Measurements from ENCODE around the gene LGI1.
"Not testable (repeated sequence)": the region's sequence is repeated elsewhere in the genome, so short reads cannot be mapped to it uniquely, and the experiment has no call there.

LGI1 gene

DNA sequence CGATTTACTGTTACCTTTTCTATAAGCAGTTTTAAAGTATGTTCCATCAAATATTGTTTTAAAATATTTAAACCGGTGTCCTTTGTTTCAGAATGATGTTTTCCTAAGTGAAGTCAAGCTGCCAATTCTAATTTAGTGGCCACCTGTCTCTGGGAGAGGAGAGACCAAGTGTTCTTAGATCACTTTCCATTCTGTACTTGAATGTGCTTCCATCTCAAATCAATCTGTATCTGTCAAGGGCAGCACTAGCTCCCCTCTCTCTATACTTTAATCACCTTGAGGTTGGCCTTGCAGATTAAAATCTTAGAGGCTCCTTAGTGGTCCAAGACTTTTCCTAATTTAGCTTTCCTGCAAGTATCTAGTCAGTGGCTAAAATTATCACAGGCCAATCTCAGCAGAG, 49.6 kb downstream of the LGI1 start:
- no peak for DNase-seq

DNA sequence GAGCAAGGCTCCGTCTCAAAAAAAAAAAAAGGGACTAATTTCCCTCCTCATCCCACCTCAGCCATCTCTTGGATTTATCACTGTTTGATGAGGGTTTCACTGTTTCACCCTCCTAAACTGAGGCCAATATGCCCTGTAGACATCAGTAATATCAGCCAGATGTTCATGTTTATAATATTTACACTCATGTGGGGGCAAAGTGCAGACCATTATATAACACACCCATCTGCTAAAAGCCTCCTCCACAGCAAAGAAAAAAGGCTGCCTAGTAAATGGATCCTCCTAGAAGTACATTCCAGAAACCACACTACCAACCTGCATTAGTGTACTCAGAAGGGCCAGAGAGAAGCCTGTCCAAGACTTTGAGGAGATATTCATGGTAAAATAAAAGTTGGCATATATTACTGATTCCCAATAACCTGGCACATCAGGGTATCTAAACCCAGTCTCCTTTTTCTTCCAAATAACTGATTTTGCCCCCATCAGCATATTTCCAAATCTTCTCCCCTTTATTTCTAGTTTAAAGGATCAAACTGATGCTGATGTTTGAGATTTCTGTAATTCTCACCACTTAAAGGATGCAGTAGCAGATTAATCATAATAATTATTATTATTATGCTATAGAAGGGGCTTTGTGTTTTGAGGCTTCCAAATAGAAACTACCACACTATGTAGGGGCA, 55.1 kb downstream of the LGI1 start:
- DNase-seq = no peak

DNA sequence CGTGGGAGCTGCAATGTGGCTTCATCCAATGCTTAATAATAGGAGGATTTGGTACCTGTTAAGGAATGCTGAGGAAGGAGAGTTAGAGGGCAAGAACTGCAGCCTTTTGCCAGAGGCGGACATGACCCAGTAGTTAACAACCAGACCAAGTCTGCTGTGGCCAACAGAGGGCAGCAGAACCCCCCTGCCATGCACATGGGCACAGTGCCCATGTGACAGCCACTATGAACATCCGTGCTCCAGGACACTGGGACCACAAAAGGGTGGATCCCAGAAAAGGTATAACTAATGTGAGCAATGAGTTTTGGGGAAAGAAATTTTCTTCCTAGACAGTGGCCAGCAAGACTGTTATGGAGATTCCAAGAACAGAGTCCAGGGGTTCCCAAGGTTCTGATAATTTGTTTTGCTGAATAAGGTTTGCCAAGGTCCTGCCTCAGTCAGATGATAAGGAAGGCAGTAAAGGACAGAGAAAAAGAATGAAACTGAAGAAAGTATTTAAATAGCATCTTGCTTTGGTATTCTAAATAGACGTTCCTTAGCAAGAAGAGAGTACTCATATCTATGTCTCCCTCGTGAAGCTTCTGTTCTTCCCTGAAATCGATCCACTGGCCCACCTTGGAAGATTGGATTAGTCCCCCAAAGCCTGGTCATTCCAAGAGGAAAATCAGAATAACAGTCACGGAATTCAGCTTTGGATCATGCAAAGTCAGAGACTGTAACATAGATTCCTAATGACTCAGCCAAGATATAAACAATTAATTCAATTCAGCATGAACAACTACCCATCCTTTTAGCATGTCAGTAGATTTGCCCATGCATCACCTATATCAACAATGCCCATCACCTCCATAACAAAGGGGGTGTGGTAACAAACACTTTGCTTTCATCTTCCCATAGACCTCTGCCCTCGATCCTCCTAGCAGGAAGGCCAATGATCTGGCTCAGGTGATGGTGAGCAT, 56.0 kb downstream of the LGI1 start:
- DNase-seq = peak; percentile 39 to 49

DNA sequence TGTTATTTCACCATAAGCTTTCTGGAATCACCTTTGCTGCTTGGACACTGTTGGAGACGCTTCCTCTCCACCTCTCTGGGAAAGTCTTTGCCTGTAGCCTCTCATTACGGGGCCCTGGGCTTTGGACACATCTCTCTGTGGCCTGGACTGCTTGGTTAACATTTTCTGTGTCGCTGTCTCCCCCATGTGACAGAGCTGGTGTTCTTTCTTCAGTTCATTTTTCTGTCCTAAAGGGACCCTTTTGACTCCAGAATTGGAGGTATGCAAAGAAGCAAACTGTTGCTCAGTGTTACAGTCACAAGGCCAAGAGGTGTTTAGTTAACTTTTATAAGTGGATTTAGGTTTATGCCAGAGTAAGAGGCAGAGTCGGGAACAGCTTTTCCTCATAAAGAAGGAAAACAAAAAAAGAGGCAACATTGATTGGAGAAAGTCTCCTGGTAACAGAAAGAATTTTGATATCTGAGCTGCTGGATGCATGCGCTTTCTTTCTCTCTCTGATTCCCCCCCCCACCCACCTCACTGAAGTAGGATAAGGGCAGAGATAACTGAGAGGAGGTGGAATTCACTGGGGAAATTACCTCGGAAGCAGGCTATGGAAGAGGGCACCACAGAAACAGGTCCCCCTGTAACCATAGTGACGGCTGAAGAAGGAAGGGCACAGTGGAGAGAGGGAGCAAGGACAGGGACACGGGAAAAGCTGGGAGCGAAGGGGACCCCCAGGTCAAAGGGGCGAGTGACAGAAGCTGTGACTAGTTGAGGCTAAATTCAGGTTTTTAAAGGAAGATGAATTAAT, 57.8 kb downstream of the LGI1 start:
- DNase-seq = no peak

DNA sequence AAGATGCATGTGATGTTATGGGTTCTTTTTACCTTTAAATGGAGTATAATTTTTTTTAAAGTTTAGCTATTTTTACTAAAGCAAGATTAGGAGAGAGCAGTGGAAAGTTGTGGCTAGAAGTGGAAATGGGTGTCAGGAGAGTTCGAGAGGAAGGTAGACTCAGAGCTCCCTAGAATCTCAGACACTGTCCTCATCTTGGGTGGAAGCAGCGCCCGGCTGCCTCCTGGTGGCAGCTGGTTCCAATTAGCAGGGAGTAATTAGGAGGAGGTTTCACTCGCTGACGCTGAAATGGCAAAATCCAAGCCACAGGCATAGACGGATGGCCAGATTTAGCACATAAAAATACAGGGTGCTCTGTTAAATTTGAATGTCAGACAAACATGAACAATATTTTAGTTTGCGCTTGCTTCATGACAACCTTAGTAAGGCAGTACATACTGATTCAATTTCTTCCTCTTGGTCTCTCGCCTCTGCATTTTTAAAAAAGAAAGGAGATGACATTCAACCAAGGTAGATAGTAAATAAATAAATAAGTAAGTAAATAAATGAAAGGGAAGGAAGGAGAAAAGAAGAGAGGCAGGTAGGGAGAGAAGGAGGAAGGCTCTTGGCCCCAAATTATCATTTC, 58.5 kb downstream of the LGI1 start:
- DNase-seq = peak; percentile 42 to 77

DNA sequence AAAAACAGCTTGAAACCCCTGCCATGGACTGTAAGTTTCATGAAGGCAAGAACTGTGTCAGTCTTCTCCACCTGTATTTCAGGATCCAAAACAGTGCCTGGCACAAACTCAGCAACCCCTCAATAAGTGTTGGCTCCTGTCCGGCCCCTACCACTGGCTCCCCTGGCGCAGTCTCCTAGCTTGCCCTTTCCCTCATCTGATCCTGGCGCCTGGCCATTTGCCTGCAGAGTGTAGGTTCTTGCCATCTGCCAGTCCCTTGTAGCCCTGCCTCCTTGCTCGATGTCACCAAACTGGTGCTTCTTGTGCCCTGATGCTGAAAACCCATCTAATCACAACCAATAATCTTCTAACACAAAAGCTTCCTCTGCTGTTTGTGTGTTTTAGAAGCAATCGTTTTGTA, 60.4 kb downstream of the LGI1 start:
- no peak for DNase-seq

DNA sequence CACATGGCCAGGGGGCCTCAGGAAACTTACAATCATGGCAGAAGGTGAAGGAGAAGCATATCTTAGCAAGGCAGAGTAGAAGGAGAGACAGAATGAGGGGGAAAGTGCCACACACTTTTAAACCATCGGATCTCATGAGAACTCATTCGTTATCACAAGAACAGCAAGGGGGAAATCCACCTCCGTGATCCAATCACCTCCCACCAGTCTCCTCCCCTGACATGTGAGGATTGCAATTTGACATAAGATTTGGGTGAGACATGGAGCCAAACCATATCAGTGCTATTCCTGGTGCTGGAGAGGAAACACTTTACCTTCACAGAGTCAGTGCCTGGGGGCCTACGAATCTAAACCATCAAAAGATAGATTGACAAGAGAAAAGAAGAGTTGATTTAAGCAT, 61.8 kb downstream of the LGI1 start:
- no peak for DNase-seq

DNA sequence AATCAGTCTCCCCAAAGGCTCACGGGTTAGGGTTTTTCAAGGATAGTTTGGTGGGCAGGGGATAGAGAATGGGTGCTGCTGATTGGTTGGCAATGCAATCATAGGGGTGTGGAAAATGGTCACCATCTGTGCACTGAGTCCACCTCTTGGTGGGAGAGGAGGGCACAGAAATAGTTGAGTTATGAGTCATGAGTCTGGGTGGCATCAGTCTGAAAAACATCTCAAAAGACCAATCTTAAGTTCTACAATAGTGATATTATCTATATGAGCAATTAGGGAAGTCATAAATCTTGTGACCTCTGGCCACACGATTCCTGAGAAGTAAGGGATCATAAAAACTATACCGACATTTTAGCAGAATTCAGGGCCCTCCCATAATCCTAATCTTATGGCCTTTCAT, 62.7 kb downstream of the LGI1 start:
- DNase-seq = no peak

DNA sequence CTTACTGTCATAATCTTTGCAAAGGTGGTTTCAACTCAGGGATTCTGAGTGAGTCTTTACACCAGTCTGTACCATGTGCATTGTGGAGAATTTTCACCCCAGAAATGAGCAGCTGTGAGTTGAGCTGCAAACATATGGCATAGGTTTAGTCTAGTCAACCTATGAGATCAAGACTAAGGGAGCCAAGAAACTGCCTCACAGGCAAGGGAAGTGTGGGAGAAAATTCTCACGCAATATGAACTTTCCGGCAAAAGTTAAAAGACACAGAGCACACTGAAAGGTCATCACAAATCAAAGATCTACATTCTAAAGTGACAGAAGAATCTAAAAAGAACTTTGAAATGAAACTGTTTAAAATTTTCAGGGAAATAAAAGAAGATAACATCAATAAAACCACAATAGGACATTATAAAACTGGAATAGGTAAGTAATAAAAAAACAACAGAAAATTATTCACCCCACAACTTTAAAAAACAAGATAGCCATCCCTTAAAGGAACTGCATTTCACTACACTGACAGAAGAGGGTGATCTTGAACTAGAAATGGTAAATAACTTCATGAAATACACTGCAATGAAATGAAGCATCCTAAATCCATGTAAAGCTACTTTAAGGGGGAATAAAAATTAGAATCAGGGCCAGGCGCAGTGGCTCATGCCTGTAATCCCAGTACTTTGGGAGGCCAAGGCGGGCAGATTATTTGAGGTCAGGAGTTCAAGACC, 63.5 kb downstream of the LGI1 start:
- DNase-seq = peak in 1 of 2 experiments; percentile 10

DNA sequence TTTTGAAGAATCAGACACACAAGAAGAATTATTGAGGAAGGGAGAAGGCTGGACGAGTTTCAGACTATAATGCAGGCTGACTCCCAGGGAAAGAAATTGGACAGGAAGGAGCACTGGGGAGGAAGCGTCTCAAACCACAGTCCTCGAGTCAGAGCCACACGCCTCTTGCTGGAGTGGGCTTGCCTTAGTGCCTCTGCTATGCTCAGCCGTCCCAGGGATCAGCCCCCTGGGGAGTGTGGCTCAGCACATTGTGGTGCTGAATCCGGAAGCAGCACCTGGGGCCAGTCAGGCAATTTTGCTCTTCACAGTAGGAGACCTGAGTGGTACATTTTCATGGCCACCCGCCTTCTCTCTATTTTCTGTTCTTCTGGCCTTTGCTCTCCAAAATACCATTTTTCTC, 68.6 kb downstream of the LGI1 start:
- DNase-seq = no peak

DNA sequence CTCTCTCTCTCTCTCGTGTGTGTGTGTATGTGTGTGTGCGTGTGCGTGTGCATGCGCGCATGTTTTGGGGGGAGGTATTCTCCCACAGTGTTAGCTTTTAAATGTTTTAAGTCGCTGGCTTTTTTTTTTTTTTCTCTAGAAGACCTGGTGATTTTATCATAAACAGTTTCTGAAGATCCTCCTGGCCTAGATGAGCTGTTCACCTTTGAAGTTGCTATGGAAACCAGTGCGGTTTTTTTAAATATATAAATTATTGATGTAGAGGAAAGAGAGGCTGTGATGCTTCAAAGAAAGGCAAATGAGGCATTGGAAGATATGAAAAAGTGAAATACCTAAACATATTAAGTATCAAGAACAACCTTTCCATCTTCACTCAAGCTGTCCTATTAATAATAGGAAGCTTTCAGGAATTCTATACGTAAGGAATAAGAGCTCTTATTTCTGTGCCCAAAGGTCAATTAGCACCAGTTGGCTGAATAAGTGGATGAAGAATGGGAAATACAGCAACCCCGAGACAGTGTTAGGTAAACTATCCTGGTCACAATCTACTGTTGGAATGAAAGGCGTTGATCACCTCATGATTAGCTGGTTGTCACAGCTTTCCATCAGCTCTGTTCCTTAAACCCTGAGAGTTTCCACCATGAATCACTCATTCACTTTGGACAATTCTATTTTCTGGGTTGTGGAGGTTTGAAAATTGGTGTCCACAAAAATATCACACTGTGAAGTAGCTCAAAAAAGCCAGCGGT, 69.5 kb downstream of the LGI1 start:
- DNase-seq = no peak

DNA sequence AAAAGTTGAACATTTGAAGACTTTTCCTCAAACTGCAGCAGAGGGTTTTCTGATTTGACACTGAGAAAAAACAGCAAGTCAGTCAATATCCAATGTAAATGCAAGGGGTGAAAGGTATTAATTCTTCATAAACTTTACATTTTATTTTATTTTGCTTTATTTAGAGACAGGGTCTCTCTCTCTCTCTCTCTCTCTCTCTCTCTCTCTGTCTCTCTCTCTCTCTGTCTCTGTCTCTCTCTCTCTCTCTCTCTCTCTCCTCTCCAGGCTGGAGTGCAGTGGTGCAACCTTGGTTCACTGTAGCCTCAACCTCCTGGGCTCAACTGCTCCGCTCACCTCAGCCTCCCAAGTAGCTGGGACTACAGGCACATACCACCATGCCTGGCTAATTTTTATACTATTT, 73.3 kb downstream of the LGI1 start:
- not testable (repeated sequence) for DNase-seq

DNA sequence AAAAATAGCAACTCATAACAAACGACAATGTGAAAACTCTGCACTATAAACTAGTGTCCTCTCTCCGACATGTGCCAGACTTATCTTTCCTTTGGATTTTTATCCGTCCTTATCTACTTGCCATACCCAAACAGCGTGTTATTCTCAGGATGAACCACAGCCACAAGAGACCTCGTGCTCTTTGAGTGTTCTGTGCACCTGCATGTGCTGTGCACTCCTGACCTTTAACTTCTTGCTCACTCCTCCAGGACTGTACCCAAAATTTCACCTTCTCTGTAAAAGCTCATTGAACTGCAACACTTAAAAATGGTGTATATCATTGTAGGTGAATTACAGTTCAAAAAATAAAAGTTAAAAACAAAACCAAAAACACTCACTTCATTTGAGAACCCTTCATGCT, 78.0 kb downstream of the LGI1 start:
- no peak for DNase-seq

DNA sequence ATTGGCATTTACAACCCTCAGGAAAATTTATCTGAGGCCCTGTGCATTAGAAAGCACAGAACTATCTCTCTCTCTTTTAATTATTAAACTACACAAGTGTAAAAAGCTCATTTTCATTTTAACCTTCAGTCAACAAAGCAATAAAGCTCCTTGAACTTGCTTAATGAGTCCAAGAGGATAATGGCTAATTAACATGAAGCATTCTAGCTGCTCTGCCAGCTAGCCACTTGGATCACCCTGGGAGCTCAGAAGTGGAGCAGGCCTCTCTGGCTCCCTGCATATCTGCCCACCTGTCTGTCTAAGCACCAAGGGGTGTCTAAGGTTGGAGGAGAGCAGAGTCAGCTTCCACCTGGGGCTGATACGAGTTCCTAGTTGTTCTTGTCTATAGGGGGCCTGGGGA, 80.1 kb downstream of the LGI1 start:
- DNase-seq = no peak

DNA sequence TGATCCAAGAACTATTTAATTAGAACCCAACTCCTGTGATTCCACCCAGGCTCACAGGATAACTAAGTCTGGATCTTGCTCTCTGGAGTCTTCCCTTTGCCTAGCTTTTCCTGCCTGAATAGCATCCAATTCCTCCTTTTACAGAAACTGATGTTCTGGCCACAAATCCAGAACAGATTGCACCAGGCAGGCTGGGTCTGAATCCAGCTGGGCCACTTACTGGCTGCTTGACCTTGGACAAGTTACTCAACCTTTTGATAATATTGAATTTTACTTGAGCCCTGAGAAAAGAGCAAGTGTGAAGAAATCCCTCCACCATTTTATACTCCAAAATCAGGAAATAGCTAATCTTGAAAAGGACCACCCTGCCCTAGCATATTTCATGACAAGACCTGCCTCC, 80.5 kb downstream of the LGI1 start:
- DNase-seq = no peak

DNA sequence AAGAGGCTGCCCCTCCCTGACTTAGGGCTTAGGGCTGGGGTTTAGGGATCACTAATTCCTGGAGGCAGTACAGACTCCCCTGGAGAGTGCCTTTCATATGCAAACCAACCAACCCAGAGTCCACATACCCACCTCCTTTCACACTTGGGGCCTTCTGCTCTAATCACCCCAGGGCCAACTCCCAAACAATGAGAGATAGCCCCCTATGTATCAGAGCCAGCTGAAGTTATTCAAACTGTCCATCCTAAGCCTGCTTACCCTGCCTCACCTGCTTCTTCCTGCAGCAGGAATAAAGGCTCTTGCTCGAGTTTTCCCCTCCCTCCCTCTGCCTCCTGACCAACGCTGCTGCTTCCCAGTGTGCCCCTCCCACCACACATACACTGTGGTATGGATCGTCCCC, 84.2 kb downstream of the LGI1 start:
- no peak for DNase-seq

DNA sequence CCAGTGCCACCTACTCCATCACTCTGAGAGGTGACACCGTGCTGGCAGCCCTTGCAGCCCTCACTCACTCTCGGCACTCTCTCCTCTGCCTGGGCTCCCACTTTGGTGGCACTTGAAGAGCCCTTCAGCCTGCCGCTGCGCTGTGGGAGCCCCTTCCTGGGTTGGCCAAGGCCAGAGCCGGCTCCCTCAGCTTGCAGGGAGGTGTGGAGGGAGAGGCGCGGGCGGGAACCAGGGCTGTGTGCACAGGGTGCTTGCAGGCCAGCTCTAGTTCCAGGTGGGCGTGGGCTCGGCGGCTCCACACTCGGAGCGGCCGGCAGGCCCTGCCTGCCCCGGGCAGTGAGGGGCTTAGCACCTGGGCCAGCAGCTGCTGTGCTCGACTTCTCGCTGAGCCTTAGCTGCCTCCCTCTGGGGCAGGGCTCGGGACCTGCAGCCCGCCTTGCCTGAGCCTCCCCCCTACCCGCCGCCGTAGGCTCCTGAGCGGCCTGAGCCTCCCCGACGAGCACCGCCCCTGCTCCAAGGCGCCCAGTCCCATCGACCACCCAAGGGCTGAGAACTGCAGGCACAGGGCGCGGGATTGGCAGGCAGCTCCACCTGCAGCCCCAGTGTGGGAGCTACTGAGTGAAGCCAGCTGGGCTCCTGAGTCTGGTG, 87.4 kb downstream of the LGI1 start:
- no peak for DNase-seq

Measured in NCI-H2081 (cell line).